ENCODE results near the gene POLDIP3.

The POLDIP3 gene

GRCh38 chr22:42636506-42636905 is 21.8 kb upstream of the POLDIP3 start:
- TF ChIP-seq, protein P1, sequence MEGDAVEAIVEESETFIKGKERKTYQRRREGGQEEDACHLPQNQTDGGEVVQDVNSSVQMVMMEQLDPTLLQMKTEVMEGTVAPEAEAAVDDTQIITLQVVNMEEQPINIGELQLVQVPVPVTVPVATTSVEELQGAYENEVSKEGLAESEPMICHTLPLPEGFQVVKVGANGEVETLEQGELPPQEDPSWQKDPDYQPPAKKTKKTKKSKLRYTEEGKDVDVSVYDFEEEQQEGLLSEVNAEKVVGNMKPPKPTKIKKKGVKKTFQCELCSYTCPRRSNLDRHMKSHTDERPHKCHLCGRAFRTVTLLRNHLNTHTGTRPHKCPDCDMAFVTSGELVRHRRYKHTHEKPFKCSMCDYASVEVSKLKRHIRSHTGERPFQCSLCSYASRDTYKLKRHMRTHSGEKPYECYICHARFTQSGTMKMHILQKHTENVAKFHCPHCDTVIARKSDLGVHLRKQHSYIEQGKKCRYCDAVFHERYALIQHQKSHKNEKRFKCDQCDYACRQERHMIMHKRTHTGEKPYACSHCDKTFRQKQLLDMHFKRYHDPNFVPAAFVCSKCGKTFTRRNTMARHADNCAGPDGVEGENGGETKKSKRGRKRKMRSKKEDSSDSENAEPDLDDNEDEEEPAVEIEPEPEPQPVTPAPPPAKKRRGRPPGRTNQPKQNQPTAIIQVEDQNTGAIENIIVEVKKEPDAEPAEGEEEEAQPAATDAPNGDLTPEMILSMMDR (conservative IDR thresholded peaks at IDR 0.05), result no peak
- no peak overlapping the region for H3K27ac ChIP-seq

DNA sequence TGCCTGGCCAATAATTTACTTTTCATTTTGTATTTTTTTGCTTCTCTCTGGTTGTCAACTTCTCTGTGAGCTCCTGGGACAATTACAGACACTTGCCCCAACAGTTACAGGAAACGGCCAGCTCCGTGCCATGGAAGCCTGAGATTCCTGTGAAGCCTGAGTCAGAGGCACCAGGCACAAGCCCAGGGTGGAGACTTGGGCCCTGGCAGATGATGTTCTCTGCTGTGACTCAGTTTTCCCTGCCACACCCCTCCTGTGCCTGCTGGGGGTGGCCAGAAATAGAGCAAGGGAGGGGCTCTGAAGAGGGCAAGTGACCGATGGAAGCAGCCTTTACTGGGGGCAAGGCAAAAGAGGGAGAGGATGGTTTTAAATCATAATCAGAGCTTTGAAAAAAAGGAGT is 20.8 kb upstream of the POLDIP3 start:
- H3K27ac ChIP-seq, result no peak overlapping the region
- TF ChIP-seq, protein P1 (conservative IDR thresholded peaks at IDR 0.05), result no peak

- H3K27ac ChIP-seq, result no peak overlapping the region
- TF ChIP-seq, protein P1 (conservative IDR thresholded peaks at IDR 0.05), result no peak
Measured at GRCh38 chr22:42633013-42633412, 18.3 kb upstream of the POLDIP3 start.

- H3K27ac ChIP-seq, result no peak overlapping the region
Measured at GRCh38 chr22:42632096-42632495, 17.4 kb upstream of the POLDIP3 start.

GRCh38 chr22:42630901-42631602 is 16.4 kb upstream of the POLDIP3 start:
- H3K27ac ChIP-seq, result no peak overlapping the region
- TF ChIP-seq, protein P1 (conservative IDR thresholded peaks at IDR 0.05), result no peak

More at GRCh38 chr22:42632096-42632495, 17.4 kb upstream of the POLDIP3 start:
- TF ChIP-seq, protein P1 (conservative IDR thresholded peaks at IDR 0.05), result peak; percentile 33; the same call in 1 of the 2 replicates

- H3K27ac ChIP-seq, result no peak overlapping the region
- TF ChIP-seq, protein P1 (conservative IDR thresholded peaks at IDR 0.05), result no peak
Measured at GRCh38 chr22:42630211-42630610, 15.5 kb upstream of the POLDIP3 start.

GRCh38 chr22:42627981-42628380 is 13.3 kb upstream of the POLDIP3 start:
- TF ChIP-seq, protein P1 (conservative IDR thresholded peaks at IDR 0.05), result no peak
- no peak overlapping the region for H3K27ac ChIP-seq

All from VCaP (cell line).